Colonic mucosa (tissue), 4 donors: ENCODE measurements around the gene ZC3H15. TPM values are rescaled to one million over a fixed set of nuclear protein-coding genes. Genes with fewer than 3 reads are reported as not detected.

Source experiments
- DNase-seq: peaks from one replicate; pipeline ENCODE4 v3.0.0-alpha.2; 2020
- H3K27ac ChIP-seq: fragments of 200-600 bp; one replicate; pipeline ENCODE4 v1.8.0; 2021
- H3K27me3 ChIP-seq: fragments of 200-600 bp; one replicate; pipeline ENCODE4 v1.8.0; 2021
- H3K36me3 ChIP-seq: fragments of 200-600 bp; one replicate; pipeline ENCODE4 v1.8.0; 2021
- H3K4me1 ChIP-seq: fragments of 200-600 bp; one replicate; pipeline ENCODE4 v1.8.0; 2021; ENCODE audit warnings: mild to moderate bottlenecking
- H3K4me3 ChIP-seq: fragments of 200-600 bp; one replicate; pipeline ENCODE4 v1.8.0; 2021
- H3K9ac ChIP-seq, 2 donors: one replicate each; pipeline ENCODE4 v1.7.0; 2013; ENCODE audit warnings: control low read depth in 2 of 2, low read depth in 2 of 2, low read length in 2 of 2
- H3K9me3 ChIP-seq: fragments of 200-600 bp; one replicate; pipeline ENCODE4 v1.8.0; 2021
- CTCF ChIP-seq: fragments of 200-600 bp; IDR thresholded peaks from one replicate; pipeline ENCODE4 v1.8.0; 2022; ENCODE audit warnings: antibody characterized with exemption, mild to moderate bottlenecking
- intact Hi-C: fragments of 100-400 bp; cut with DNase I; formaldehyde crosslinking; loops from one replicate; pipeline ENCODE4 v1.14.1; 2022
- total RNA-seq, 2 donors: library from RNA; stranded (reverse); fragmentation: NEBNext Ultra II Directional in 1 of 2; extraction: Animal tissue kit (Norgen Biotek cat#: 25700) in 1 of 2; gene quantifications; one replicate each; pipeline ENCODE4 v1.2.1, GENCODE V29; 2021
- donor health status: healthy.
- donor health status: DM: no; HTN: no; CAD: no.
- donor health status: DM: no; HTN: no; CAD: no.

ZC3H15 gene
- total RNA-seq, 2 donors from 2014 or later = 49.6 to 64.2 TPM

GRCh38 chr2:186551323-186552050, 65.4 kb downstream of the ZC3H15 start:
- intact Hi-C loops = no loop called here
- Histone ChIP-seq H3K9me3 (no peaks in the 10 kb centered on the region), H3K27ac (no peak overlapping the region), H3K36me3 (no peaks in the 10 kb centered on the region), H3K4me3 (no peak overlapping the region), H3K9ac (no peak overlapping the region), H3K4me1 (no peaks in the 10 kb centered on the region), H3K27me3 (no peaks in the 10 kb centered on the region)
- no peak for TF ChIP-seq CTCF
- no peak for DNase-seq

DNA sequence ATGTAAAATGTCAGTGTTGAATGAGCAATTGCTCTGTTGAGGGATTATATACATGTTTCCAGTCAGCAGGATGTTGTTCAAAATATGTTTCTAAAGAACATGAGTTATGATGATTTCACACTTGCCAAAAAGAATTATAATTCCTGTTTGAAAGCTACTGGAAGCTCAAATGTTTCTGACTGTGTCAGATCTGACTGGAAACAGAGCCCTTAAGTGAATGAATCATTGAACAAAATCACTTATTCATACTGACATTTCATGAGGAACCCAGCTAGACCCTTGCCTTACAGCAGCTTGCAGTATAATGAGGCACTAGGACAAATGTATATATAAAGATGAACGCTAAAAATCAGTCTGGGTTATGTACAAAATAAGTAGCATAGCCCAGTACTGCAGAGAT, 68.4 kb downstream of the ZC3H15 start:
- no peaks in the 10 kb centered on the region for H3K27me3 ChIP-seq
- no peaks in the 10 kb centered on the region for H3K9me3 ChIP-seq
- intact Hi-C loops = no loop called here
- DNase-seq = no peak
- H3K4me1 ChIP-seq = no peaks in the 10 kb centered on the region
- no peak overlapping the region for H3K4me3 ChIP-seq
- H3K36me3 ChIP-seq = no peaks in the 10 kb centered on the region
- no peak for TF ChIP-seq CTCF
- no peak overlapping the region for H3K27ac ChIP-seq
- no peak overlapping the region for H3K9ac ChIP-seq

DNA sequence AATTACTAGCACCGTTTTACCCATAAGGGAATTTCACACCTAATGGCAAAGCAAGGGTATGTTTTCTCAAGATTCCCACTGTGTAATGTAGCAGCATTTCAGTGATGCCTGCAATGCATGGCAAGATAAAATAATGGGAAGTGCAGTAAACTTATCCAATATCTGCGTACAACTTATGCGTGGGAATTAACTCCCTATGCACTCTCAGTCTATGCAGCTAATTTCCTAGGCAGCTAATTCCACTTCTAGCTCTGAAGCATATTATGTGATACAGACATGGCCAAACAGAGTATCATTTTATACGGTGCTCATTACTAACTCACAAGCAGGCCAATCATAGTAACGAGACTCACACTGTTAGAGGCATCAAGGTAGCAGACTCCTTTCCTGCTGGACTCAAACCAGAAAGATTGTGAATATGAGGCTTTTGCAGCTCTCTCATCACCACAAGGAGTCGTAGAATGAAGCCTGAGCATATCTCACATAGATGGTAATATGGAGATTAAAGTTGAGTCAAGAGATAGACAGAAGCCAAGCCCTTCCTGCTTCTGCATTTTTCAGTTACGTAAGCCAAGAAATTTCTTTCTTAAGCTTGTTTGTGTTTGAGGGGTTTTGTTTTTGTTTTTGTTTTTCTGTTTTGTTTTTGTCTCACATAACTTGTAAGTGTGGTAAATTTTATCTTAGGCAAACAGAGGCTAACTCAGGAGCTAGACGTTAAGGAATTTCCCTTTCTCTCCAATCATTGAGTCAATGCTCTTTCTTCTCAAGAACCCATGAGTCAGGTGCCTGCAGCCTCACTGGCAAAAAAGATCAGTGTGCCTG, 69.0 kb downstream of the ZC3H15 start:
- intact Hi-C loops = no loop called here
- no peaks in the 10 kb centered on the region for H3K27me3 ChIP-seq
- no peaks in the 10 kb centered on the region for H3K4me1 ChIP-seq
- no peak for TF ChIP-seq CTCF
- H3K36me3 ChIP-seq = no peaks in the 10 kb centered on the region
- no peak overlapping the region for H3K27ac ChIP-seq
- H3K9ac ChIP-seq = no peak overlapping the region
- no peaks in the 10 kb centered on the region for H3K9me3 ChIP-seq
- no peak overlapping the region for H3K4me3 ChIP-seq
- no peak for DNase-seq

DNA sequence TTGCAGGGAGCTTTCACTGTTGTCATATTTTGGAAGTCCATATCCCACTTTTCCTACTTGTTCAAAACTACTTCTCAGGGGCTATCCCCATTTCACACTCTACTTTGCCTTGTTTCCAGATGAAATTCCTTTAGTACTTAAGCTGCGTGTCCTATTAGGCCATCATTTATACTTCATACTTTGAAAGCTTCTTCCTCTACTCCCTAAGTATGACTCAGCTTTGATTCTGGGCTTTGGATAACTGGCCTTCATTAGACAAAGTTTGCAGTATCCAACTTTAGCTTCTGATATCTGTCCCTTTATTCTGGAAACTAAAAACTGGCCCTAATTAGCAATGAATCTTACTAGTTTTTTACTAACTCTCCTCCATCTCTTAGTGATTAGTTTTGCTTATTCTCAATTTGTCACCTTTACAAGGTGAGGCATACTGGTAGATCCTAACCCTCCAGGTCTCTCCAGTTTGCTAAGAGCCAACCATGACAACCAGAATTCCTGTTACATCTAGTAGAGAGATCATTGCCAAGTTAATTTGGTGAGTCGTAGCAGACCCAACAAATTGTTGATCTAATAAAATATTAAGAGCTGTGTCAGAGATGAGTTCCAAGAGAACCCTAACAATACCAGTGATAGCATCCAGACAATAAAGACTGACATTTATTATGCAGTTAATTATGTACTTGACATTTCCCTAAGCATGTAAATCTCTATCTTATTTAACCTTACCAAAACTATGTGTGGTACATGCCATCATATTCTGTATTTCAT, 72.6 kb downstream of the ZC3H15 start:
- Histone ChIP-seq H3K9me3 (no peaks in the 10 kb centered on the region), H3K27ac (no peak overlapping the region), H3K27me3 (no peaks in the 10 kb centered on the region), H3K4me3 (no peak overlapping the region), H3K4me1 (no peaks in the 10 kb centered on the region), H3K36me3 (no peaks in the 10 kb centered on the region), H3K9ac (no peak overlapping the region)
- DNase-seq = no peak
- intact Hi-C loops = no loop called here
- TF ChIP-seq CTCF = no peak

Other genes with a start within 250 kb of the ZC3H15 start
- gene ITGAV, start 103.8 kb downstream of the ZC3H15 start, total RNA-seq = 10 to 100 TPM; 31.6 to 54.6 TPM
- 1 to 10 TPM in 1 of 2 donors, under 1 TPM in 1; 0.99 to 2.7 TPM for gene FAM171B, start 207.8 kb downstream of the ZC3H15 start, total RNA-seq